ENCODE measurements around the gene RNASE3.
"Not testable (repeated sequence)": the region's sequence is repeated elsewhere in the genome, so short reads cannot be mapped to it uniquely, and the experiment has no call there.

Gene RNASE3

GRCh38 chr14:20904393-20905029, 13.3 kb downstream of the RNASE3 start:
- H3K4me3 ChIP-seq (ENCODE audit: low read length) = no peak overlapping the region
- no peak for TF ChIP-seq ZNF274 (IDR thresholded peaks at IDR 0.05; ENCODE audit: low read depth, low read length)

- TF ChIP-seq ZNF274 (IDR thresholded peaks at IDR 0.05; ENCODE audit: low read depth, low read length) = no peak
- H3K4me3 ChIP-seq (ENCODE audit: low read length) = no peak overlapping the region
These were observed 14.5 kb downstream of the RNASE3 start for GRCh38 chr14:20905676-20906075.

- no peak overlapping the region for H3K4me3 ChIP-seq (ENCODE audit: low read length)
- no peak for TF ChIP-seq ZNF274 (IDR thresholded peaks at IDR 0.05; ENCODE audit: low read depth, low read length)
These were observed 16.0 kb downstream of the RNASE3 start for GRCh38 chr14:20907214-20907613.

DNA sequence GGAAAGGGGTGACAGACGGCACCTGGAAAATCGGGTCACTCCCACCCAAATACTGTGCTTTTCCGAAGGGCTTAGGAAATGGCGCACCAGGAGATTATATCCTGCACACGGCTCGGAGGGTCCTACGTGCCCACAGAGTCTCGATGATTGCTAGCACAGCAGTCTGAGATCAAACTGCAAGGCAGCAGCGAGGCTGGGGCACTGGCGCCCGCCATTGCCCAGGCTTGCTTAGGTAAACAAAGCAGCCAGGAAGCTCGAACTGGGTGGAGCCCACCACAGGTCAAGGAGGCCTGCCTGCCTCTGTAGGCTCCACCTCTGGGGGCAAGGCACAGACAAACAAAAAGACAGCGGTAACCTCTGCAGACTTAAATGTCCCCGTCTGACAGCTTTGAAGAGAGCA, 19.6 kb downstream of the RNASE3 start:
- H3K4me3 ChIP-seq (ENCODE audit: low read length) = not testable (repeated sequence)

- not testable (repeated sequence) for H3K4me3 ChIP-seq (ENCODE audit: low read length)
These were observed 28.0 kb downstream of the RNASE3 start for GRCh38 chr14:20919038-20919756.

GRCh38 chr14:20923766-20924297, 32.6 kb downstream of the RNASE3 start:
- not testable (repeated sequence) for H3K4me3 ChIP-seq (ENCODE audit: low read length)

GRCh38 chr14:20934148-20934762, 43.1 kb downstream of the RNASE3 start:
- TF ChIP-seq ZNF274 (IDR thresholded peaks at IDR 0.05; ENCODE audit: low read depth, low read length) = no peak
- H3K4me3 ChIP-seq (ENCODE audit: low read length) = no peak overlapping the region

GRCh38 chr14:20935303-20935984, 44.3 kb downstream of the RNASE3 start:
- H3K4me3 ChIP-seq (ENCODE audit: low read length) = no peak overlapping the region
- TF ChIP-seq ZNF274 (IDR thresholded peaks at IDR 0.05; ENCODE audit: low read depth, low read length) = no peak

Data from GM08714 (cell line).